NB4 (cell line): ENCODE results near the gene TSPAN4.
A peak's percentile ranks its signal among the peaks of the same experiment; 100 is the strongest.

Experiments
- DNase-seq: peaks from one replicate; pipeline ENCODE4 v3.0.0; 2010; ENCODE audit warnings: low read depth
- H3K4me3 ChIP-seq: one replicate; pipeline ENCODE4 v1.5.1; 2011; ENCODE audit warnings: mild to moderate bottlenecking, low read depth, low read length, moderate library complexity
- CTCF ChIP-seq: IDR thresholded peaks from one replicate; pipeline ENCODE4 v1.5.1; 2012; ENCODE audit warnings: low read depth, low read length
- MAX ChIP-seq: IDR thresholded peaks from 2 replicates; pipeline ENCODE4 v1.6.1; 2011; ENCODE audit warnings: low read depth, low read length
- MYC ChIP-seq: IDR thresholded peaks from 2 replicates; pipeline ENCODE4 v1.6.1; 2011; ENCODE audit warnings: low read depth, low read length
- POLR2A ChIP-seq: IDR thresholded peaks from 2 replicates; pipeline ENCODE4 v1.6.1; 2011; ENCODE audit warnings: mild to moderate bottlenecking; ENCODE audit not compliant: insufficient read length; ENCODE audit errors: extremely low read depth

The TSPAN4 gene

GRCh38 chr11:905952-906351, 63.3 kb downstream of the TSPAN4 start:
- TF ChIP-seq MAX, result no peak
- no peak for TF ChIP-seq CTCF
- TF ChIP-seq POLR2A, result no peak
- TF ChIP-seq MYC, result no peak
- no peak for DNase-seq
- H3K4me3 ChIP-seq, result no peak overlapping the region

- no peak for DNase-seq
- no peak for TF ChIP-seq CTCF
- TF ChIP-seq MAX, result no peak
- TF ChIP-seq POLR2A, result no peak
- no peak for TF ChIP-seq MYC
- no peak overlapping the region for H3K4me3 ChIP-seq
Measured at GRCh38 chr11:907668-908067, 65.0 kb downstream of the TSPAN4 start.

GRCh38 chr11:908273-908672, 65.6 kb downstream of the TSPAN4 start:
- TF ChIP-seq POLR2A (no peak), CTCF (no peak), MAX (no peak), MYC (no peak)
- H3K4me3 ChIP-seq, result no peak overlapping the region
- DNase-seq, result no peak

GRCh38 chr11:909406-909805, 66.8 kb downstream of the TSPAN4 start:
- no peak for DNase-seq
- no peak for TF ChIP-seq POLR2A
- TF ChIP-seq CTCF, result no peak
- no peak for TF ChIP-seq MYC
- no peak for TF ChIP-seq MAX
- peak overlapping the region; percentile 73 for H3K4me3 ChIP-seq

- H3K4me3 ChIP-seq, result peak overlapping the region; percentile 73
- TF ChIP-seq CTCF (no peak), MYC (peak; percentile 7; the same call in 1 of the 2 replicates)
- no peak for DNase-seq
Measured at GRCh38 chr11:910044-910588, 67.5 kb downstream of the TSPAN4 start.

GRCh38 chr11:910589-911030, 68.0 kb downstream of the TSPAN4 start, which contains the start of gene CHID1:
Gene CHID1 (minus strand): TSS chr11:910810. CDS start chr11:904816, 5,994 bp downstream.
- DNase-seq, result peak; percentile 89
- H3K4me3 ChIP-seq, result peak within 1 kb of the TSS; percentile 73
- TF ChIP-seq MYC, result 0 out of 2 replicates have a peak, but pooled peaks have one; percentile 5
- no peak for TF ChIP-seq CTCF
- no peak; the same call in 1 of the 2 replicates for TF ChIP-seq MAX
- peak; percentile 45 for TF ChIP-seq POLR2A
